GM18907 (cell line): ENCODE measurements around the gene MAP2K3.
"Not testable (repeated sequence)": the region's sequence is repeated elsewhere in the genome, so short reads cannot be mapped to it uniquely, and the experiment has no call there.

Source experiments
- ATAC-seq: cut with Tn5 transposase; IDR thresholded peaks from one replicate; pipeline ENCODE4 v1.9.1; 2021; ENCODE audit warnings: mild to moderate bottlenecking, moderate library complexity; ENCODE audit not compliant: unreplicated experiment

Gene MAP2K3

GRCh38 chr17:21321744-21322191 lies 37.3 kb downstream of the MAP2K3 start:
- ATAC-seq, result not testable (repeated sequence)

- ATAC-seq, result not testable (repeated sequence)
These were observed 39.0 kb downstream of the MAP2K3 start for GRCh38 chr17:21323257-21324111.

- not testable (repeated sequence) for ATAC-seq
These were observed 40.2 kb downstream of the MAP2K3 start for GRCh38 chr17:21324741-21325140.

- peak; percentile 60 for ATAC-seq
These were observed 43.4 kb downstream of the MAP2K3 start for GRCh38 chr17:21327921-21328320.

- ATAC-seq, result not testable (repeated sequence)
These were observed 44.3 kb downstream of the MAP2K3 start for GRCh38 chr17:21328778-21329177.

GRCh38 chr17:21330436-21331160 lies 46.1 kb downstream of the MAP2K3 start:
- no peak for ATAC-seq

GRCh38 chr17:21336541-21337294 lies 52.2 kb downstream of the MAP2K3 start:
- not testable (repeated sequence) for ATAC-seq

GRCh38 chr17:21337981-21338625 lies 53.6 kb downstream of the MAP2K3 start:
- not testable (repeated sequence) for ATAC-seq

GRCh38 chr17:21339011-21339410 lies 54.5 kb downstream of the MAP2K3 start:
- ATAC-seq, result no peak

GRCh38 chr17:21339571-21339970 lies 55.1 kb downstream of the MAP2K3 start:
- ATAC-seq, result not testable (repeated sequence)

- ATAC-seq, result not testable (repeated sequence)
These were observed 55.9 kb downstream of the MAP2K3 start for GRCh38 chr17:21340407-21340806.

GRCh38 chr17:21341279-21341678 lies 56.8 kb downstream of the MAP2K3 start:
- not testable (repeated sequence) for ATAC-seq

- not testable (repeated sequence) for ATAC-seq
These were observed 57.5 kb downstream of the MAP2K3 start for GRCh38 chr17:21341925-21342540.

- not testable (repeated sequence) for ATAC-seq
These were observed 58.8 kb downstream of the MAP2K3 start for GRCh38 chr17:21343061-21343949.

- not testable (repeated sequence) for ATAC-seq
These were observed 60.3 kb downstream of the MAP2K3 start for GRCh38 chr17:21344801-21345200.

- no peak for ATAC-seq
These were observed 60.7 kb downstream of the MAP2K3 start for GRCh38 chr17:21345236-21345635.

GRCh38 chr17:21346107-21346506 lies 61.6 kb downstream of the MAP2K3 start:
- ATAC-seq, result not testable (repeated sequence)

GRCh38 chr17:21346651-21347250 lies 62.2 kb downstream of the MAP2K3 start:
- not testable (repeated sequence) for ATAC-seq

GRCh38 chr17:21347660-21348059 lies 63.1 kb downstream of the MAP2K3 start:
- not testable (repeated sequence) for ATAC-seq
